ENCODE measurements around the gene ABCA10. TPM values are rescaled to one million over a fixed set of nuclear protein-coding genes. Genes with fewer than 3 reads are reported as not detected.
"Not testable (repeated sequence)": the region's sequence is repeated elsewhere in the genome, so short reads cannot be mapped to it uniquely, and the experiment has no call there.

Gene ABCA10
- 0.40 and 0.53 TPM in 2 replicates for total RNA-seq

DNA sequence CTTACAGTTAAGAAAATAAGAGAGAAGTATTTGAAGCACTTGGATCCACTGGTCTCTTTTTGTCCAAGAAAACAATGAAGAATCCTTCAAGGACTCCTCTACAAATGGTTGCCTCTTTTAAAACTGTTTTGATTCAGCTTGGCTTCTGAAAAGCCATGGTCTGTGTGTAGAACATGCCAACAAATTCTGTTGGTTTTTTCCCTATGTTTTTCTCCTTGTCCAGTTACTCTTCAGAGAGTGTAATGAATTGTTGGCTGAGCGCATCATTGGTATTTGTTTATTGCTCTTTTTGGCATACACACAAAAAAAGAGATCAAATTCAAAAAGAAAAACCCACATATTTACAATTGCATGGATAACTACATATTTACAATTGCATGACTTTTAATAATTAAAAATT lies at the start of gene ABCA10:
TSS of gene ABCA10 (minus strand) at position 249 of the 400 bp plus-strand sequence. CDS start 3,466 bp downstream, outside the sequence.
- no peak for DNase-seq (ENCODE audit: low read depth, low spot score)

DNA sequence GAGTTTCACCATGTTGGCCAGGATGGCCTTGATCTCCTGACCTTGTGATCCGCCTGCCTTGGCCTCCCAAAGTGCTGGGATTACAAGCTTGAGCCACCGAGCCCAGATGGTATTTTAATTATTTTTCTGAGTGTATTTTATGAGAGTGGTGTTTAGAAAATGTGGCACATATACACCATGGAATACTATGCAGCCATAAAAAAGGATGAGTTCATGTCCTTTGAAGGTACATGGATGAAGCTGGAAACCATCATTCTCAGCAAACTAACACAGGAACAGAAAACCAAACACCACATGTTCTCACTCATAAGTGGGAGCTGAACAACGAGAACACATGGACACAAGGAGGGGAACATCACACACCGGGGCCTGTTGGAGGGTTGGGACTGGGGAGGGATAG lies 47.7 kb upstream of the ABCA10 start:
- DNase-seq (ENCODE audit: low read depth, low spot score), result not testable (repeated sequence)

DNA sequence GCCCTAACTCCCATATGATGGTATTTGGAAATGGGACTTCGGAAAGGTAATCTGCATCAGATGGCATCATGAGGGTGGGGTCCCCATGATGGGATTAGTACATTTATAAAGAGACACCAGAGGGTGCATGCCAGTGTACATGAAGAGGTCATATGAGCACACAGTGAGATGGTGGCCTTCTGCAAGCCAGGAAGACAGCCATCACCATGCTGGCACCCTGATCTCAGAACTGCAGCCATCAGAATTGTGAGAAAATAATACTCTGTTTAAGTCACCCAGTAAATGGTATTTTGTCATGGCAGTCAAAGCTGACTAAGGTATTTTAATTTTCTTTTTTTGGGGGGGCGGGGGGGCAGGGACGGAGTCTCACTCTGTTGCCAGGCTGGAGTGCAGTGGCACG lies 47.1 kb upstream of the ABCA10 start:
- no peak for DNase-seq (ENCODE audit: low read depth, low spot score)

DNA sequence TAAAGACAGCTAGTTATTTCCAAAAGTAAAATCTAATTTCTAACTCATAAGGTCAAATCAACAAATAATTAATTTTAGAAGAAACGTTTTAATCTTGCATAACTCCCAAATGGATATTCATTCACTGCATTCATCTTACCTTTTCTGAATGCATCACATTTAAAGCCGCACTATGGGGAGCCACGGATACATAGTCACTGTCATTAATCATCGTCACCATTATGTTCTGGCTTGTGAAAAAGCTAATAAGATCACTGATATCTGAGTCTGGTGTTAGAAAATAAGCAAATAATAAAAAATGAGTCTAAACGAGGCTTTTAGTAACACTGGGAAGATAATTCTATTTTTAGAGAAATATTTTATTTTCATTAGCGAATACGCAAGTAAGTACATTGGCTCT lies 42.4 kb upstream of the ABCA10 start:
- no peak for DNase-seq (ENCODE audit: low read depth, low spot score)

GRCh38 chr17:69269131-69269998 lies 40.7 kb upstream of the ABCA10 start:
- peak; percentile 29 for DNase-seq (ENCODE audit: low read depth, low spot score)

GRCh38 chr17:69268543-69269014 lies 40.0 kb upstream of the ABCA10 start:
- no peak for DNase-seq (ENCODE audit: low read depth, low spot score)

DNA sequence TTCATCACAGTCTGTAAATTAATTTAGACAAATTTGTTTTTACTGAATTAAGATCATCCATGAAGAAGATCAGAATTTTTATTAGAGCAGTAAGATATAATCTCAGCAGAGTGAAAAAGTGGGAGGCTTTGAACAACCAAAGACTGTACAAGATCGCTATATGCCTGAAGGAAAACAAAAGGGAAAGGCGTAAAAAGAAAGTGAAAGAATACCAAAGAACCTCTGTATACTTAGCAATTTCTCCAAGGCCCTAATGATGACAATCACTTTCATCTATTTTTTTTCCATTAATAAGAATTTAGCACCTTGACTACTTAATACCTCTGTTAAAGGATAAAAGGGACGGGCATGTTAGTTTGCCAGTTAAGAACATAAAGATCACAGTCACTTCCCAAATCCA lies 38.6 kb upstream of the ABCA10 start:
- no peak for DNase-seq (ENCODE audit: low read depth, low spot score)

DNA sequence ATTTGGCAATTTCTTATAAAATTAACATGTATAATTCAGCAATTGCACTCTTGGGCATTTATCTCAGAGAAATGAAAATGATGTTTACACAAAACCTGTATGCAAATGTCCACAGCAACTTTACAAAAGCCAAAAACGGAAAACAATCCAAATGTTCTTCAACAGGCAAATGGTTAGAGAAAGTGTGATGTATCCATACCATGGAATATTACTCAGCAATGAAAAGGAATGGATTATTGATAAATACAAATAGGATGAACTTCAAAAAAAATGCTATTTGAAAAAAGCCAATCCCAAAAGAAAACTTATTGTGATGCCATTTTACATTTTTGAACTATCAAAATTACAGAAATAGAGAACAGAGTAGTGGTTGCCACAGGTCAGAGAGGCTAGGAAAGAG lies 37.2 kb upstream of the ABCA10 start:
- DNase-seq (ENCODE audit: low read depth, low spot score), result no peak

GRCh38 chr17:69254187-69254586 lies 25.6 kb upstream of the ABCA10 start:
- DNase-seq (ENCODE audit: low read depth, low spot score), result no peak

GRCh38 chr17:69250641-69251040 lies 22.0 kb upstream of the ABCA10 start:
- DNase-seq (ENCODE audit: low read depth, low spot score), result no peak

GRCh38 chr17:69246726-69247375 lies 18.2 kb upstream of the ABCA10 start:
- no peak for DNase-seq (ENCODE audit: low read depth, low spot score)

DNA sequence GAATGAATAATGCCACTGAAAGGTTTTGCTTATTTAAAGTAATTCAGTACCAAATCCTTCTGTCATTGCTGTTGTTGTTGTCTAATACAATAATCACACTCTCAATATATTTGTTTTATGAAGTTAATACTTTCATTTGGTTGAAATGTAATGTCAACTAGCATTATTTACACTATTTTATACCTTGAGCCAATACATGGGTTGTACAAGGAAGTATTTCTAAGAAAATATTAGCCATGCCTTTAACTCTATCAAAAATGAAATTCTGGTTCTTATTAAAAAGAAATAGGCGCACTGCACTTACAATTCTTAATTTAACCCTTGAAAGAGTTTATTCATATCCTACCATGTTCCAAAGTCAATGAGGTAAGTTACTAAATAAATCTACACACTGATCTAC lies 17.6 kb upstream of the ABCA10 start:
- no peak for DNase-seq (ENCODE audit: low read depth, low spot score)

- no peak for DNase-seq (ENCODE audit: low read depth, low spot score)
Measured at GRCh38 chr17:69245617-69246016, 17.0 kb upstream of the ABCA10 start.

- DNase-seq (ENCODE audit: low read depth, low spot score), result no peak
Measured at GRCh38 chr17:69239611-69240600, 11.3 kb upstream of the ABCA10 start.

- no peak for DNase-seq (ENCODE audit: low read depth, low spot score)
Measured at GRCh38 chr17:69236946-69237345, 8.3 kb upstream of the ABCA10 start.

DNA sequence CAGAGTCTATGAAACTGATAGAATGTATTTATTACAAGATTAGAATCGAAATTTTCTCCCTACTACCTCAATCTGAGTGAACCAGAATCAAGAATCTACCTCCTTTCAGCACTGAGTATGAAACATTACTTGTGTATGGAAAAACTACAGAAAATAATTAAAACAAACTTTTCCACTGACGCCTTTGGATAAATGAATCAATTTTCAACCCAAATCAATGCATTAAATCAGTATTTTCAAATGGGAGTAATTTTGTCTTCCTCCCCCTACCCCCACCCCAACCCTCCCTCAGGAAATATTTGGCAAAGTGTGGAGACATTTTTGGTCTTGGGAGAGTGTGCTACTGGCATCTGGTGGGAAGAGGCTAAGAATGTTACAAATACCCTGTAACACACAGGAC lies 7.8 kb upstream of the ABCA10 start:
- DNase-seq (ENCODE audit: low read depth, low spot score), result no peak

DNA sequence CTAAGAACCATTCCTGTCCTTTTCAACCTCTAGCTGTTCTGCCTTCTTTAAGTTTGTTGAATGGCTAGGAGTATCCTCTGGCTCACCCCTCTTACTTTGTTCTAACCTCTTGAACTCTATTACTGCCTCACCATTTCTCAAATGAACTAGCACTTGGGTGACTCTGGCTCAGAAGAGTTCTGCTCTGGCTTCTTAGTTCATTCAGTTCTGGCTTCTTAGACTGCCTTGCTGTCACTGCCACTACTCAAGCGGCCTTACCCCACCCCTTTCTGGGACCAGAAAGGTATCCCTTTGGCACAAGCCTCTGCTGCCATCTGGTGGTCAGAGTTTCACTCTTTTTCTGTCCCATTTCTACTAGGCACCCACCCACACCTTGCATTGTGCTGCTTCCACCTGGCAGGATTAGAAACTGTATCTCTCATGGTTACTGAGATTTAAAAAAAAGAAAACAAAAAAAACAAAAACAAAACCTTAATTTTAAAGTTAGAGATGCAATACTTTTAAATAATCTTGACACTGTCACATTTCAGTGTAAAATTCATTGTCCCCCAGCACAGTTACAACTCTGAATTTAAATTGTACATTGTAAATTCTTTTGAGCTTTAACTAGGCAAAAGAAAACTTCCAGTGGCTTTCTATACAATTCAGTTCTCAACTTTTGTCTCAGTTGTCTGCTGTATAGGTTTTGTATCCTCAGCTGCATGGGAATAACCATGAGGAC lies 6.9 kb upstream of the ABCA10 start:
- peak; percentile 68 for DNase-seq (ENCODE audit: low read depth, low spot score)

GRCh38 chr17:69232650-69233049 lies 4.0 kb upstream of the ABCA10 start:
- DNase-seq (ENCODE audit: low read depth, low spot score), result no peak

DNA sequence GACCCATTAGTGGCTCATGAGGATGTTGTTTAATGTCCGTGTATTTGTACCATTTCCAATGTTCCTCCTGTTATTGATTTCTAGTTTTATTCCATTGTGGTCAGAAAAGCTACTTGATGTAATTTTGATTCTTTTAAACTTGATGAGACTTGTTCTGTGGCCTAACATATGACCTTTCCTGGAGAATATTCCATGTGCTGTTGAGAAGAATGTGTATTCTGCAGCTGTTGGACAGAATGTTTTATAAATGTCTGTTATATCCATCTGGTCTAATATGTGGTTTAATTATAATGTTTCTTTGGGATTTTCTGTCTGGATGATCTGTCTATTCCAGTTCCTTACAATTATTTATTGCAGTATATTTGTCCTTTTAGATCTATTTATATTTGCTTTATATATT lies 2.9 kb upstream of the ABCA10 start:
- DNase-seq (ENCODE audit: low read depth, low spot score), result no peak

DNA sequence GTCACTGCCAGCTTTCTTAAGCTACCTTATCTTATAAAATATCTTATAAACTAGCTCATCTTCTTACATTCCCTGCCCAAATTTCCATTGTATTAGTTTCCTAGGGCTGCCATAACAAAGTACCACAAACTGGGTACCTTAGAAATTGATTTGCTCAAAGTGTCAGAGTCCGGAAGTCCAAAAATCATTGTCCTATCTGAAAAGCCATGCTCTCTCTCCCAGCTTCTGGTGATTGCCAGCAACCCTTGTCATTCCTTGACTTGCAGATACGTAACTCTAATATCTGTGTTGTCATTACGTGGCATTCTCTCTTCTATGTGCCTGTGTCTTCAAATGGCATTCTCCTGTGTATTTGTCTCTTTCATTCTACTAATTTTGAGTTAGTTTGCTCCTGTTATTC lies 2.3 kb upstream of the ABCA10 start:
- no peak for DNase-seq (ENCODE audit: low read depth, low spot score)

GRCh38 chr17:69228018-69228417 lies 606 bp downstream of the ABCA10 start:
- no peak for DNase-seq (ENCODE audit: low read depth, low spot score)

Data from pulmonary artery endothelial cell (primary cell).